ENCODE results near the gene MORC4. TPM values are rescaled to one million over a fixed set of nuclear protein-coding genes. Genes with fewer than 3 reads are reported as not detected.

Gene MORC4
- polyA plus RNA-seq, 2 donors, result 4.4 to 8.0 TPM

DNA sequence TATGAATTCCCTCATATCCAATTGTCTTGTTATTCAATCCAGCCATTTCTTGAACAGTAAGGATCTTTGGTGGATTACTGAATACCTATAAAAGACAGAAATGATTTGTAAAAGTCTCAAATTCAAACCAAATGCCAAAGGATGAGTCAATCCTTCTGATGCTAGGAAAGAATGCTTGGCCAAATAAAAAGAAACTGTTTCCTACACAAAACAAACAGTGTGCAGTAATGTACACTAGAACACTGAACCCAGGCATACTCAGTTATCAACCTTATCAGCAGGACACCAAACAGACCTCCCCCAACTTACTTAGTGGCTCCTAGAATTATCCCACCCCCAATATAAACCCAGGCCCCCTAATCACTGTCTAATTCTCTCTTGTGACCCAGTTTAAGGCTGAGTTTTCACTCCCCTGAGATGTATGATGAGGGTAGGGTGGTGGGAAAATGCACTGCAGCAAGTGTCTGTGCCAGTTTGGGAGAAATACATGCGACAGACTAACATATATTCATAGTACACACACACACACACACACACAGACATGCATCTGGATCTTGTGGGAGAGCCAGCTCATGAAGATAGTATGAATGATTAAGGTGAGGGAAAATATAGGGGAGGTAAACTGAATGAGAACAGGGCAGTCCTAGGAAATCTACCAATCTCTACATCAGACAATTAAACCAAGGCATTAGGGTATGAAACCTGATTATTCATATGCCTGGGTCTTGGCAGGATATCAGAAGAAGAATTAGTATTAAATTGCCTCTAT is 44.8 kb downstream of the MORC4 start:
- WGBS, 2 donors, result 37 to 78% methylated on average over 1 of the region's 1 CpG
- Histone ChIP-seq H3K27me3 (ENCODE audit: control insufficient read depth in 1 of 2, insufficient read depth in 2 of 2, low read length in 2 of 2) (no peaks in the 10 kb centered on the region), H3K36me3 (ENCODE audit: control insufficient read depth in 2 of 2, insufficient read depth in 2 of 2, low read length in 1 of 2) (no peaks in the 10 kb centered on the region)

DNA sequence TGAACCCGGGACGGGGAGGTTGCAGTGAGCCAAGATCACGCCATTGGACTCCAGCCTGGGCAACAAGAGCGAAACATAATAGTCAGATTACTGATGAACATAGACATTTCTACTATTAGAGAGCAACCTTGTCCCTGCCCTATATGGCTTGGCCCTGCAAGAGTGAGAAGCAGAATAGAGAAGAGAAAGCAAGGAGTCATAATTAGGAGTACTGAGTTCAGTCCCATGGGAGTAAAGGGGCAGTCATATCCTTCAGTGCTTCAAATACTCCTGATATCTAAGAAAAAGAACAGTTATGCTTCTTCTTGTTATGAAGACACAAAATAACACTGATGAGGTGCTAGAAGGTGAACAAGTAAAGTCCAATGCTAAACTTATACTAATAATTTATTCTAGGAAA is 46.0 kb downstream of the MORC4 start:
- no peaks in the 10 kb centered on the region for H3K27me3 ChIP-seq (ENCODE audit: control insufficient read depth in 1 of 2, insufficient read depth in 2 of 2, low read length in 2 of 2)
- WGBS, 2 donors, result 94 to 96% methylated on average over 4 of the region's 4 CpGs
- peaks cover 0 to 4% of the 10 kb centered on the region in 2 donors for H3K36me3 ChIP-seq (ENCODE audit: control insufficient read depth in 2 of 2, insufficient read depth in 2 of 2, low read length in 1 of 2)
- H3K4me1 ChIP-seq (ENCODE audit: control insufficient read depth in 2 of 2, insufficient read depth in 2 of 2, low read length in 1 of 2), result no peaks in the 10 kb centered on the region
- no peak overlapping the region for H3K4me3 ChIP-seq (ENCODE audit: low read depth in 1 of 2, low read length in 2 of 2)
- H3K27ac ChIP-seq (ENCODE audit: low read depth in 2 of 2, low read length in 1 of 2), result no peak overlapping the region
- H3K9me3 ChIP-seq (ENCODE audit: control insufficient read depth in 2 of 2, insufficient read depth in 1 of 2, low read depth in 1 of 2, low read length in 1 of 2), result no peaks in the 10 kb centered on the region

More for the DNA sequence above, 44.8 kb downstream of the MORC4 start:
- no peak overlapping the region for H3K4me3 ChIP-seq (ENCODE audit: low read depth in 1 of 2, low read length in 2 of 2)
- H3K27ac ChIP-seq (ENCODE audit: low read depth in 2 of 2, low read length in 1 of 2), result no peak overlapping the region
- H3K9me3 ChIP-seq (ENCODE audit: control insufficient read depth in 2 of 2, insufficient read depth in 1 of 2, low read depth in 1 of 2, low read length in 1 of 2), result no peaks in the 10 kb centered on the region
- no peaks in the 10 kb centered on the region for H3K4me1 ChIP-seq (ENCODE audit: control insufficient read depth in 2 of 2, insufficient read depth in 2 of 2, low read length in 1 of 2)

DNA sequence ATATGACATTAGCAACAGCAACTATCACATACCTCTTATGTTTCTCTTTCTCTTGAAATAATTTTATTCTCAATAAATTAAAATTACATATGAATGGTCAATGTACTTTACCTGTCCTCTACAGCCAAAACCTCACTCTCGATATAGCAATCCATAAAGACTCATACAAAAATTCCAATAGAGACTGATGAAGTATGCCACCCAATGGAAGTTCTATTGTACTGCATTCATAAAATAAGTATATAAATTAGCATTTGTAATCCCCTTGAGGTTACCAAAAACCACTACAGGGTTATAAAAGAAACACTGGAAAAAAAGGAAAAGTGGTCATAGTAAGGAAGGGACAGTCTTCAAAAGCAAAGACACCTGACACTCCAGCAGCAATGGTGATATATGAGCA is 47.0 kb downstream of the MORC4 start:
- Histone ChIP-seq H3K27ac (ENCODE audit: low read depth in 2 of 2, low read length in 1 of 2) (no peak overlapping the region), H3K4me1 (ENCODE audit: control insufficient read depth in 2 of 2, insufficient read depth in 2 of 2, low read length in 1 of 2) (no peaks in the 10 kb centered on the region), H3K9me3 (ENCODE audit: control insufficient read depth in 2 of 2, insufficient read depth in 1 of 2, low read depth in 1 of 2, low read length in 1 of 2) (no peaks in the 10 kb centered on the region), H3K4me3 (ENCODE audit: low read depth in 1 of 2, low read length in 2 of 2) (no peak overlapping the region), H3K27me3 (ENCODE audit: control insufficient read depth in 1 of 2, insufficient read depth in 2 of 2, low read length in 2 of 2) (no peaks in the 10 kb centered on the region), H3K36me3 (ENCODE audit: control insufficient read depth in 2 of 2, insufficient read depth in 2 of 2, low read length in 1 of 2) (peaks cover 0 to 4% of the 10 kb centered on the region in 2 donors)
- WGBS, 2 donors, result 17 to 28% methylated on average over 1 of the region's 1 CpG

DNA sequence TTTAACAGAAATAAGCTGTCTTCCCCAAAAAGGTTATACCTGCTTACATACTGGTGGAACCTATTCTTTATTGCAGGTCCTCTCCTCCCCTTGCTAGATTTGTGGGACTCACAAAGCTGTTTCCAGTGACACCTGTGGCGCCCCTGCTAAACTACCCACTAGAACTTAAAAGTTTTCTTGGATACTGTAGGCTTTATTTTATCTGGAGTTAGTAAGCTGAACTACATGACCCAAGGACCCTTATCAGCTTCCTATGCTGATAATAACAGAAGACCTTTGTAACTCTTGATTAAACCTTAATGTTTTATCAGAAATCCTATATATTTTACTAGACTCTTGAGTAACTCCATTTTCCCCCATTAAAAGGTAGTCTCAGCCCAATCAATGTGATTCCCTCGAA is 47.5 kb downstream of the MORC4 start:
- WGBS, 2 donors, result 66 to 92% methylated on average over 2 of the region's 2 CpGs

GRCh38 chrX:106952089-106952488 is 47.9 kb downstream of the MORC4 start:
- H3K27ac ChIP-seq (ENCODE audit: low read depth in 2 of 2, low read length in 1 of 2), result no peak overlapping the region
- H3K36me3 ChIP-seq (ENCODE audit: control insufficient read depth in 2 of 2, insufficient read depth in 2 of 2, low read length in 1 of 2), result peaks cover 0 to 4% of the 10 kb centered on the region in 2 donors
- no peaks in the 10 kb centered on the region for H3K4me1 ChIP-seq (ENCODE audit: control insufficient read depth in 2 of 2, insufficient read depth in 2 of 2, low read length in 1 of 2)
- WGBS, 2 donors, result 77 to 91% methylated on average over 3 of the region's 3 CpGs
- no peaks in the 10 kb centered on the region for H3K9me3 ChIP-seq (ENCODE audit: control insufficient read depth in 2 of 2, insufficient read depth in 1 of 2, low read depth in 1 of 2, low read length in 1 of 2)
- H3K27me3 ChIP-seq (ENCODE audit: control insufficient read depth in 1 of 2, insufficient read depth in 2 of 2, low read length in 2 of 2), result no peaks in the 10 kb centered on the region
- H3K4me3 ChIP-seq (ENCODE audit: low read depth in 1 of 2, low read length in 2 of 2), result no peak overlapping the region

More for the DNA sequence above, 47.5 kb downstream of the MORC4 start:
- no peaks in the 10 kb centered on the region for H3K4me1 ChIP-seq (ENCODE audit: control insufficient read depth in 2 of 2, insufficient read depth in 2 of 2, low read length in 1 of 2)
- H3K27me3 ChIP-seq (ENCODE audit: control insufficient read depth in 1 of 2, insufficient read depth in 2 of 2, low read length in 2 of 2), result no peaks in the 10 kb centered on the region
- H3K4me3 ChIP-seq (ENCODE audit: low read depth in 1 of 2, low read length in 2 of 2), result no peak overlapping the region
- peaks cover 0 to 4% of the 10 kb centered on the region in 2 donors for H3K36me3 ChIP-seq (ENCODE audit: control insufficient read depth in 2 of 2, insufficient read depth in 2 of 2, low read length in 1 of 2)
- no peaks in the 10 kb centered on the region for H3K9me3 ChIP-seq (ENCODE audit: control insufficient read depth in 2 of 2, insufficient read depth in 1 of 2, low read depth in 1 of 2, low read length in 1 of 2)
- no peak overlapping the region for H3K27ac ChIP-seq (ENCODE audit: low read depth in 2 of 2, low read length in 1 of 2)

DNA sequence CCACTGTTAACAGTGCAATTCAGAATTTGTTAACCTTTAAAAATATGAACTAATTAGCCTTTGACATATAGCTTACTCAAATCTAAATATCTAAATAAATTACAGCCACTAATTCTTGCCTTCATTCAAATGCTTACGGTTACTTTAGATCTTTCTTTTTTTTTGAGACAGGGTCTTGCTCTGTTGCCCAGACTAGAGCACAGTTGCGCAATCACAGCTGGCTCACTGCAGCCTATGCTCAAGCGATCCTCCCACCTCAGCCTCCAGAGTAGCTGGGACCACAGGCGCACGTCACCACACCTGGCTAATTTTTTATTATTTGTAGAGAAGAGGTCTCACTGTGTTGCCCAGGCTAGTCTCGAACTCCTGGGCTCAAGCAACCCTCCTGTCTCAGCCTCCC is 48.8 kb downstream of the MORC4 start:
- Histone ChIP-seq H3K27me3 (ENCODE audit: control insufficient read depth in 1 of 2, insufficient read depth in 2 of 2, low read length in 2 of 2) (no peaks in the 10 kb centered on the region), H3K9me3 (ENCODE audit: control insufficient read depth in 2 of 2, insufficient read depth in 1 of 2, low read depth in 1 of 2, low read length in 1 of 2) (no peaks in the 10 kb centered on the region), H3K4me1 (ENCODE audit: control insufficient read depth in 2 of 2, insufficient read depth in 2 of 2, low read length in 1 of 2) (no peaks in the 10 kb centered on the region), H3K27ac (ENCODE audit: low read depth in 2 of 2, low read length in 1 of 2) (no peak overlapping the region), H3K4me3 (ENCODE audit: low read depth in 1 of 2, low read length in 2 of 2) (no peak overlapping the region), H3K36me3 (ENCODE audit: control insufficient read depth in 2 of 2, insufficient read depth in 2 of 2, low read length in 1 of 2) (peaks cover 0 to 4% of the 10 kb centered on the region in 2 donors)
- WGBS, 2 donors, result 91 to 92% methylated on average over 6 of the region's 6 CpGs

DNA sequence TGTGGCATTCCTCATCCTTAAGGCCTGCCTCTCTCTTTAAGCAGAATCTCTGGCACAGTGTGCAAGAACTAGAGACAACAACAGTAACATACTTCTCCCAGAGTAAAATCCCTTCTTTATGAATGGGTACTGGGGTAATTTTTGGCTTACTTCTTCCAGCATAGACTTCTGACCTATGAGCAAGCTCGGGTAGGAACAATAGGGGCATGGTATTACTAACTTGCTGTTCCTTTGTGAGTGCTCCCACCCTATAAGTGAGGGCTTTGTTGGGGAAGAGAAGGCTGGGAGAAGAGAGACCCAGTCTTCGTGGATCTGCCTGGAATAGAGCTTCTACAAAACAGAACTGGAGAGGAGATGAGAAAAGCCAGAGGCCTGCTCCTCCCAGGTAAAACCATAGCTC is 49.6 kb downstream of the MORC4 start:
- 47 to 55% methylated on average over 2 of the region's 2 CpGs for WGBS, 2 donors
- H3K4me1 ChIP-seq (ENCODE audit: control insufficient read depth in 2 of 2, insufficient read depth in 2 of 2, low read length in 1 of 2), result no peaks in the 10 kb centered on the region
- H3K27me3 ChIP-seq (ENCODE audit: control insufficient read depth in 1 of 2, insufficient read depth in 2 of 2, low read length in 2 of 2), result no peaks in the 10 kb centered on the region
- H3K4me3 ChIP-seq (ENCODE audit: low read depth in 1 of 2, low read length in 2 of 2), result no peak overlapping the region
- H3K27ac ChIP-seq (ENCODE audit: low read depth in 2 of 2, low read length in 1 of 2), result no peak overlapping the region
- H3K9me3 ChIP-seq (ENCODE audit: control insufficient read depth in 2 of 2, insufficient read depth in 1 of 2, low read depth in 1 of 2, low read length in 1 of 2), result no peaks in the 10 kb centered on the region
- peaks cover 0 to 4% of the 10 kb centered on the region in 2 donors for H3K36me3 ChIP-seq (ENCODE audit: control insufficient read depth in 2 of 2, insufficient read depth in 2 of 2, low read length in 1 of 2)

DNA sequence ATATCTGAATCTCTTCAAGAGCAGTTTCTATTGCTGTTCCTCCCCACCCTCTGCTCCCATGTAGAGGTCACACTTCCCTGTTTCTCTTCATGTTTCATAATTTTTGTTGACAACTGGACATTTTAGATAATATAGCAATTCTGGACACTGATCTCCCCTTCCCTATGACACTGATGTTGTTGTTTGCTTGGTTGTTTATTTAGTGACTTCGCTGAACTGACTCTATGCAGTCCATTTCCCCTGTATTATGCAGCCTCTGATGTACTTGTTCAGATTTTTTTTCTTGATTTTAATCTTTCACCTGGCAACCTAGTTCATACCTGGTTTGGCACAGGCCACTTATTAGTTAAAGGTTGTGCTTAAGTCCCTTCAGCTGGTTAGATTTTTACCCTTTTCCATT is 50.6 kb downstream of the MORC4 start:
- no peaks in the 10 kb centered on the region for H3K9me3 ChIP-seq (ENCODE audit: control insufficient read depth in 2 of 2, insufficient read depth in 1 of 2, low read depth in 1 of 2, low read length in 1 of 2)
- H3K27me3 ChIP-seq (ENCODE audit: control insufficient read depth in 1 of 2, insufficient read depth in 2 of 2, low read length in 2 of 2), result no peaks in the 10 kb centered on the region
- peaks cover 0 to 4% of the 10 kb centered on the region in 2 donors for H3K36me3 ChIP-seq (ENCODE audit: control insufficient read depth in 2 of 2, insufficient read depth in 2 of 2, low read length in 1 of 2)
- no peak overlapping the region for H3K4me3 ChIP-seq (ENCODE audit: low read depth in 1 of 2, low read length in 2 of 2)
- no peak overlapping the region for H3K27ac ChIP-seq (ENCODE audit: low read depth in 2 of 2, low read length in 1 of 2)
- 67 to 93% methylated on average over 1 of the region's 1 CpG for whole genome bisulfite sequencing, 2 donors
- no peaks in the 10 kb centered on the region for H3K4me1 ChIP-seq (ENCODE audit: control insufficient read depth in 2 of 2, insufficient read depth in 2 of 2, low read length in 1 of 2)

DNA sequence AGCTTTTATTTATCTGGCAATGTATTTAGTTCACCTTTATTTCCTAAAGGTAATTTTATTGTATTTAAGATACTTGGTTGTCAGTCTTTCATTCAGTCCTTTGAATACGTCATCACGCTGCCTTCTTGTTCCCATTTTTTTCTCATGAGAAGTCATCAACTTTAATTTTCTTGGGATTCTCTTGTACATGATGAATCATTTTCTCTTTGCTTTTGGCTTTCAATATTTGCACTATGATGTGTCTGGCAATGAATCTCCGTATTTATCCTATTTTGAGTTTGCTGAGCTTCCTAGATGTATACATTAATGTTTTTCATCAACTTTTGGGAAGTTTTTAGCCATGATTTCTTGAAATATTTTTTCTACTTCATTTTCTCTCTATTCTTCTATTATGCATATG is 51.4 kb downstream of the MORC4 start:
- WGBS, 2 donors, result 64 to 77% methylated on average over 3 of the region's 3 CpGs

GRCh38 chrX:106946464-106946863 is 53.5 kb downstream of the MORC4 start:
- Histone ChIP-seq H3K4me3 (ENCODE audit: low read depth in 1 of 2, low read length in 2 of 2) (no peak overlapping the region), H3K4me1 (ENCODE audit: control insufficient read depth in 2 of 2, insufficient read depth in 2 of 2, low read length in 1 of 2) (no peaks in the 10 kb centered on the region), H3K36me3 (ENCODE audit: control insufficient read depth in 2 of 2, insufficient read depth in 2 of 2, low read length in 1 of 2) (peaks cover 0 to 7% of the 10 kb centered on the region in 2 donors), H3K27ac (ENCODE audit: low read depth in 2 of 2, low read length in 1 of 2) (no peak overlapping the region), H3K9me3 (ENCODE audit: control insufficient read depth in 2 of 2, insufficient read depth in 1 of 2, low read depth in 1 of 2, low read length in 1 of 2) (no peaks in the 10 kb centered on the region), H3K27me3 (ENCODE audit: control insufficient read depth in 1 of 2, insufficient read depth in 2 of 2, low read length in 2 of 2) (no peaks in the 10 kb centered on the region)
- 88 to 95% methylated on average over 3 of the region's 3 CpGs for WGBS, 2 donors

More for the DNA sequence above, 51.4 kb downstream of the MORC4 start:
- no peak overlapping the region for H3K27ac ChIP-seq (ENCODE audit: low read depth in 2 of 2, low read length in 1 of 2)
- H3K4me1 ChIP-seq (ENCODE audit: control insufficient read depth in 2 of 2, insufficient read depth in 2 of 2, low read length in 1 of 2), result no peaks in the 10 kb centered on the region
- H3K9me3 ChIP-seq (ENCODE audit: control insufficient read depth in 2 of 2, insufficient read depth in 1 of 2, low read depth in 1 of 2, low read length in 1 of 2), result no peaks in the 10 kb centered on the region
- H3K4me3 ChIP-seq (ENCODE audit: low read depth in 1 of 2, low read length in 2 of 2), result no peak overlapping the region
- H3K27me3 ChIP-seq (ENCODE audit: control insufficient read depth in 1 of 2, insufficient read depth in 2 of 2, low read length in 2 of 2), result no peaks in the 10 kb centered on the region
- peaks cover 0 to 4% of the 10 kb centered on the region in 2 donors for H3K36me3 ChIP-seq (ENCODE audit: control insufficient read depth in 2 of 2, insufficient read depth in 2 of 2, low read length in 1 of 2)
